ENCODE results near the gene FEZ2.

Gene FEZ2

GRCh38 chr2:36523153-36523552 is 74.8 kb downstream of the FEZ2 start:
- ATAC-seq (ENCODE audit: low read depth): no peak
- Mint-ChIP-seq H3K36me3 (peaks cover 1% of the 10 kb centered on the region), H3K27me3 (no peaks in the 10 kb centered on the region), H3K4me3 (no peak overlapping the region), H3K27ac (no peak overlapping the region), H3K9me3 (no peaks in the 10 kb centered on the region), H3K4me1 (no peaks in the 10 kb centered on the region)
- DNase-seq (ENCODE audit: low spot score in 2 of 2): no peak

GRCh38 chr2:36520431-36520830 is 77.5 kb downstream of the FEZ2 start:
- no peaks in the 10 kb centered on the region for H3K9me3 Mint-ChIP-seq
- H3K27ac Mint-ChIP-seq: no peak overlapping the region
- no peaks in the 10 kb centered on the region for H3K4me1 Mint-ChIP-seq
- no peak overlapping the region for H3K4me3 Mint-ChIP-seq
- ATAC-seq (ENCODE audit: low read depth) (no peak), DNase-seq (ENCODE audit: low spot score in 2 of 2) (no peak)
- no peaks in the 10 kb centered on the region for H3K36me3 Mint-ChIP-seq
- H3K27me3 Mint-ChIP-seq: no peaks in the 10 kb centered on the region

GRCh38 chr2:36516136-36516870 is 81.7 kb downstream of the FEZ2 start:
- Mint-ChIP-seq H3K36me3 (no peaks in the 10 kb centered on the region), H3K4me3 (no peak overlapping the region), H3K9me3 (no peaks in the 10 kb centered on the region), H3K27me3 (no peaks in the 10 kb centered on the region), H3K27ac (no peak overlapping the region), H3K4me1 (no peaks in the 10 kb centered on the region)
- ATAC-seq (ENCODE audit: low read depth): no peak
- no peak for DNase-seq (ENCODE audit: low spot score in 2 of 2)

- Mint-ChIP-seq H3K4me3 (no peak overlapping the region), H3K36me3 (no peaks in the 10 kb centered on the region)
These were observed 82.4 kb downstream of the FEZ2 start for GRCh38 chr2:36515538-36515937.

GRCh38 chr2:36513661-36514060 is 84.3 kb downstream of the FEZ2 start:
- Mint-ChIP-seq H3K27me3 (no peaks in the 10 kb centered on the region), H3K9me3 (no peaks in the 10 kb centered on the region), H3K4me3 (no peak overlapping the region), H3K27ac (no peak overlapping the region), H3K4me1 (no peaks in the 10 kb centered on the region), H3K36me3 (no peaks in the 10 kb centered on the region)
- DNase-seq (ENCODE audit: low spot score in 2 of 2) (no peak), ATAC-seq (ENCODE audit: low read depth) (no peak)

More at GRCh38 chr2:36515538-36515937, 82.4 kb downstream of the FEZ2 start:
- Mint-ChIP-seq H3K27ac (no peak overlapping the region), H3K4me1 (no peaks in the 10 kb centered on the region), H3K27me3 (no peaks in the 10 kb centered on the region), H3K9me3 (no peaks in the 10 kb centered on the region)
- no peak for ATAC-seq (ENCODE audit: low read depth)
- no peak for DNase-seq (ENCODE audit: low spot score in 2 of 2)

GRCh38 chr2:36512705-36513104 is 85.3 kb downstream of the FEZ2 start:
- no peaks in the 10 kb centered on the region for H3K9me3 Mint-ChIP-seq
- no peak for ATAC-seq (ENCODE audit: low read depth)
- H3K4me3 Mint-ChIP-seq: no peak overlapping the region
- DNase-seq (ENCODE audit: low spot score in 2 of 2): no peak
- no peaks in the 10 kb centered on the region for H3K4me1 Mint-ChIP-seq
- no peaks in the 10 kb centered on the region for H3K27me3 Mint-ChIP-seq
- H3K27ac Mint-ChIP-seq: no peak overlapping the region
- no peaks in the 10 kb centered on the region for H3K36me3 Mint-ChIP-seq

GRCh38 chr2:36511858-36512603 is 85.9 kb downstream of the FEZ2 start:
- no peak for ATAC-seq (ENCODE audit: low read depth)
- no peaks in the 10 kb centered on the region for H3K9me3 Mint-ChIP-seq
- no peaks in the 10 kb centered on the region for H3K4me1 Mint-ChIP-seq
- no peaks in the 10 kb centered on the region for H3K27me3 Mint-ChIP-seq
- H3K4me3 Mint-ChIP-seq: no peak overlapping the region
- H3K36me3 Mint-ChIP-seq: no peaks in the 10 kb centered on the region
- no peak for DNase-seq (ENCODE audit: low spot score in 2 of 2)
- no peak overlapping the region for H3K27ac Mint-ChIP-seq

- ATAC-seq (ENCODE audit: low read depth): no peak
- Mint-ChIP-seq H3K4me3 (no peak overlapping the region), H3K36me3 (no peaks in the 10 kb centered on the region), H3K27me3 (no peaks in the 10 kb centered on the region), H3K27ac (no peak overlapping the region), H3K4me1 (no peaks in the 10 kb centered on the region), H3K9me3 (no peaks in the 10 kb centered on the region)
- no peak for DNase-seq (ENCODE audit: low spot score in 2 of 2)
These were observed 88.9 kb downstream of the FEZ2 start for GRCh38 chr2:36509075-36509474.

GRCh38 chr2:36507408-36507812 is 90.6 kb downstream of the FEZ2 start:
- H3K27ac Mint-ChIP-seq: no peak overlapping the region
- DNase-seq (ENCODE audit: low spot score in 2 of 2) (no peak), ATAC-seq (ENCODE audit: low read depth) (peak; percentile 34)
- no peaks in the 10 kb centered on the region for H3K9me3 Mint-ChIP-seq
- no peaks in the 10 kb centered on the region for H3K4me1 Mint-ChIP-seq
- H3K36me3 Mint-ChIP-seq: no peaks in the 10 kb centered on the region
- H3K27me3 Mint-ChIP-seq: no peaks in the 10 kb centered on the region
- H3K4me3 Mint-ChIP-seq: no peak overlapping the region
